HS-5 (cell line): ENCODE measurements around the gene CCDC197.

Experiments used
- DNase-seq: peaks from one replicate; pipeline ENCODE4 v3.0.0-alpha.2; 2012; ENCODE audit warnings: low read depth

Gene CCDC197

DNA sequence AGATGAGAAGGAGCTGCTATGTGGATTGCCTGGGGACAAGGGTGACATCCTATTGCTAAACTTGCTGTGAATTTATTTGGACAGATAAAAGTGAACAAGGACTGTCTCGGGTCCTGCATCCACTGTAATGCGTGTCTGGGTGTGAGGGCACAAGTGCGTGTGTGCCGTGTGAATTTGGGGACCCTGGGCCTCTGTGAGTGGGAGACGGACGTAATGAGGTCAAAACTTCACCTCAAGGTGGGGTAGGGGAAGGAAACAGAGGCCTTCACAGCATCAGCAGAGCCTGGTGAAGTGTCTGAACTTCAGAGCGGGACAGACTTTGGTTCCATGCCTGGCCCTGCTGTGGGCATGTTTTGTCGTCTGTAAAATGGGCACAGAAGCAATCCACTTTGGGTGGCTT, 35.5 kb upstream of the CCDC197 start:
- DNase-seq: no peak

DNA sequence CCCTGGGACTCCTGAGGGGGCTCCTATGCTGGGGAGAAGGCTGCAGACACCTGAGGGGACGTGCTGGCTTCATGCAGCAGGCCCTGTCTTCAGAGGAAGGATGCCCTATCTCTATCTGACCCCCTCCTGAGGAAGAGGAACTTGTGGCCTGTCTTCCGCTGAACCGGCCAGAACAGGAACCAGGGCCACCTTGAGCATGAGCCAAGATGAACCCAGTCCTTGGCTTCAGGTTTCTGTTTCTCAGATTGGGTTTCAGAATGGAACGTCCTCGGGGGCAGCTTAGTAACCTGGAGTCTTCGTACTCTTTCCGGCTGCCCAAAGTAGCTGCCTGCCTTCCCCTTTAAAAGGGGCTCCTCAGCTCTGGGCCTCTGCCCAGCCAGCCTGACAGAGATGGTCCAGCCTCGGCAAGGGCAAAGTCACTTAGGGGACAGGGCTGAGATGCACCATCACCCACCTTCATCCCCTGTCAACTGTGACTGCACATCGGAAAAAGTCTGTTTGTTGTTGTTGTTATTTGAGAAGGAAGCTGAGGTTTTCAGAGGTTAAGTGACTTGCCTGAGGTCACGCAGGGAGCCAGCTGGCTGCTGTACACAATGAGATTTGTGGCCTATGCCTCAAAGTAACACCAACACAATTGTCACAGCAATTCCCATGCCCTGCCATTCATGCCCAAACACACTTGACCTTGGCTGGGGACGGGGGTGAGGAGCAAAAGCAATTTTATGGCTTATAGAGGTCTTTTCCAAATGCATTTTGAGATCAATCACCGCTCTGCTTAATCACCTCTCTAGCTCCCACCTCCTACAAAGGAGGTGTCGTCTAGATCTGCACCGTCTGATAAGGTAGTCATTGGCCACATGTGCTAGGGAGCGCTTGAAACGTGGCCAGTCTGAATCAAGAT, 34.1 kb upstream of the CCDC197 start:
- no peak for DNase-seq

DNA sequence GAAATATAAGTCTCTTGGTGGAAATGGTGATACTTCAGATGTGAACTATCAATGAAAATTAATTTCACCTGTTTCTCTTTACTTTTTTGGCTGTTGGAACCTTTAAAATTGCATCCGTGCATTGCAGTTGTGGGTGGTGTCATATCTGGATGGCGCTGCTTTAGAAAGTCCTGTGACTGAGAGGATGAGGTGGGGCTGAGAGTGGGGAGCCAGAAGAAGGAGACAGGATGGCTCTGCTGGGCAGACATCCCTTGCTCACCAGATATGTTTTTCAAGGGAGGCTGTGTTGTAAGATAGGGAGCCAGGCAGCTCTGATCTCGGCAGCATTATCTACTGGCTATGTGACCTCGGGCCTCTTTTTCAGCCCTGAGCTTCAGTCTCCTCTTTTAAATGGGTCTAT, 33.4 kb upstream of the CCDC197 start:
- DNase-seq: no peak

DNA sequence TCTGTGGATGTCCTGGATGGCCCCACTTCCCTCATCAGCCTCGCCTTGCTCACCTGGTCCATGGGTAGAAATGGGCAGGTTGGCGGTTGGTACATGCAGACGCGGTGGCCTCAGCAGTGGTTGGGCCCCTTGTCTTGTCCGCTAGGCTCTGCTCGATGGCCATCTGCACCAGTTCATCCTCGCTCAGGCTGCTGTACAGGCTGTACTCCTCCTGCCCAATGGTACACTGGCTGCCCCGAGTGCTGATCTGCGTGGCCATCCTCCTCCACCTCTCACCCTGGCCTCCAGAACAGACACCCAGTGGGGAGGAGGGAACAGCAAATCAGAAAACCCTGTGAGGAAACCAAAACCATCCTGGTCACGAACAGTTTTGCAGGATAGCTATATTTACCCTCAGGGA, 32.8 kb upstream of the CCDC197 start:
- DNase-seq: no peak

DNA sequence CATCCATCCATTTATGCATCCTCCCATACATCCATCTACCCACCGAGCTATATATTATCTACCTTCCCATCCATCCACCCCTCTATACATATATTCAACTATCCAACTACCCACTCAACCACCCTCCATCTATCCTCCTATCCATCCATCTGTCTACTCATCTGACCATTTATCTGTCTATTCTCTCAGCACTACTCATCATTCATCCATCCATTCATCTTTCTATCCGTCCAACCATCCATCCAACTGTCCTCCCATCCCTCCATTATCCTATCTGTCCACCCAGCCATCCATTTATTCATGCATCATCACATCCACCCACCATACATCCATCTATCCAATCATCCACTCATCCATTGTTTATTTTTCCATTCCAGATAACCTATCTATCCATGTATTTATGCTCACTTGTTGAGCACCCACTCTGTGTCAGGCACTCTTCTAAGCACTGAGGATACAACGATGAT, 32.2 kb upstream of the CCDC197 start:
- no peak for DNase-seq

DNA sequence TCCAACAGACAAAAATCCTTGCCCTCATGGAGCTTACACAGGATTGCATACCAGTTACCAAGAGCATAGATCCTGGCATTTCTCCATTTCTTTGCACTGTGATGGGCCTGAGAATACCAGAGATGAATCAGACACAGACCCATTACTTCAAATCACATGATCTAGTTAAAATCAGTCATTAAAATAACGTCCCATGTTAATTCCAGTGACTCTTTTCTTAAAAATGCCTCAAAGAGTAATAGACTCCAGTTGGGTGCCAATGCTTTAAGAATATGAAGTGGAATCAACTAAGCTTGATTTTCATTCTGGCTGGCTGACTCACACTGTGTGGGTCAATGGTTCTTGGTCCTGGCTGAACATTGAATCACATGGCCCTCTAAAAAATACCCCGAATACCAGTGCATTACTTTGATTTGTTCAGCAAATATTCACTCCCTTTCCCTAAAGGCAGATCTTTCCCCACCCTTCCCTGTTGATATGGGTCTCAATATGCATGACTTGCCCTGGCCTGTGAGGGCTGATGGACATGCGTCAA, 31.7 kb upstream of the CCDC197 start:
- peak; percentile 90 for DNase-seq

DNA sequence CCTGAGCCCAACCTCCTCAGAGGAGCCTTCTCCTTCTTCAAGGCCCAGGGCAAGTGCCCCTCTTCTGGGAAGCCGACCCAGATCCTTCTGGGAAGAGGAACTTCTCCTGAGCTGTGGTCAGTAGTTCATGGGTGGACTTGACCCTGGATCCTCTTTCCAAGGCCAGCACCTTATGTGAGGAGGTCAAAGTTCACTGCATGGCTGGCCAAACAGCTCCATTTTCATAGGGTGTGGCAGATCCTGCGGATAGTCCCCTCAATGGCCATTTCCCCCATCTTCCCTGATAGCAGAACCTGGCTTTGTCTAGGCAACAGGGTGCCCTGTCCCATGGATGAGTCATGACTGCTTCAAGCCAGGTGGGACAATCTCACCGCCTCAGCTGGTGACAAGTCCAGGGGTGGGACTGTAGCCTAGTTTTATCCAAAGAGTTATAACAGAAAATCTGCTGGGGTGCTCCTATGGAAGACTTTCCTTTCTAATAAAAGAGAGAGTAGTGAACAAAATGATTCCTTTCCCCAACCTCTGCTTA, 31.1 kb upstream of the CCDC197 start:
- no peak for DNase-seq

DNA sequence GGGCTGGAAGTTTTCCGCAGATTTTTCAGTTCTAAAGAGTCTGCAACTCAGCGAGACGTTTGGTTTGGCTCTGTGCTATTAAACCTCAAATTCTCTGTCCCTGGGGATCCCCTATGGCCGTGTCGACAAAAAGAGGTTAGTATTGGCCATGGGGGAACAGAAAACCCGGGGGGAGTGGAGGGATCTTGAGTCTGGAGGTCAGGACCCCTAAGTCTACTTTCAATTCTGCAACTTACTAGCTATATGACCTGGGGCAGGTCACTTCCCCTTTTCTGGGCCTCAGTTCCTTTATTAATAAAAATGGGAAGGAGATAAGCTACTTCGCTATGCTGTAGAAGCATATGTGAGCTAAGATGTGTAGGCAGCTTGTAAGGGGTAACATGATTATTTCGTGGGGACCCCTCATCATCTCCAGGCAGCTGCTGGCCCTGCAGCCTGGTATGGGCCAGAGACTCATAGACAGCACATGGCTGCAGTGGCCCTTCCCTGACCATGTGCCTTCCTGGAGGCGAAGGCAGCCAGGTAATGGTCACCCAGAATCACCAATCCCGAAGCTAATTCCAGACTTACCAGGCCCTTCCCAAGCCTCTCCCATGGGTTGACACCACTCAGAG, 29.4 kb upstream of the CCDC197 start:
- DNase-seq: no peak

DNA sequence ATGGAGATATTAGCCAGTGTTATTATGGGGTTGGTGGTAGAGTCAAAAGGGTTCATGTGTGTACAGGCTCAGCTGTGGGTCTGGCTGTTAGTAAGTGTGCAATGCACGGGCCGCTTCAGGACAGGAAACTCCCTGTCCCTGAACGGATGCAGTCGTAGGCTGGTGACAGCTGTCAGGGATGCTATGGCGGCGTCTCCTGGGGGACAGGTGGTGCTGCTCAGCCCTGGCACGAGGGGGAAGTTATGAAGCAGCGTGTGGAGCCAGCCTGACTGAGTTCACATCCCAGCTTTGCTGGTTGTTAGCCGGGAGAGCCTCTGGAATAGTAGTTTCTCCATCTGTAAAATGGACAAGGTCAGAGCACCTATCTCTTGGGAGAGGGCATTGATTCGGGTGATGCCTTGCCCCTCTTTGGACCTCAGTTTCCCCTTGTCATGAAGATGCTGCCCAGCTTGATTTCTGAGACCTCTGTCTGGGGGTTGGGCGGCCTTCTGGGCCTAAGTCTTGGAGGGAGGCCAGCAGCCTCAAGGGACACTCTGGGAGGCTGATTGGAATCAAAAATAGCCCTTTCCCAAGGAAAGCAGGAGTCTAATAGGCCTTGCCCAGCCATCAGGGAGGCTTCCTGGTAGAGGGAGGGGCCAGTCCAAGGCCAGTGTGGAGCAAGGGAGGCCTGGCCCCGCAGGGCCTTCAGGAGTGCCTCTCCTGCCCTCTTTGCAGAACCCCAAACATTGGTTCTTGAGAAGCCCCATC, 27.8 kb upstream of the CCDC197 start:
- no peak for DNase-seq

DNA sequence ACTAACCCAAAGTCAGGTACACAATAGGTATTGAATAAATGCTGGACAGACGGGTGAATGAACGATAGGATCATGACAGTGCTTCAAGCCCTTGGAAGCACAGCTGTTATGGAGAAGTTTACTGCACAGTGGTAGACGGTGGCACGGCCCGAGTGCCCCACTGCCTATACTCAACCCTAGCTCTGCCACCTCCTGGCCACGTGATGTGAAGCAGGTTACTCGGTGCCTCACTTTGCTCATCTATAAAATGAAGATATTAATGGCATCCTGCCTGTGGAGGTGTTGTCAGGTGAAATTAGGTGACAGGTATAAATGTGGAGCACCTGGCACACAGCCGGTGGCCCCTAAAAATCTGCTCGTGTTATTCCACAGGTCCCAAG, 26.5 kb upstream of the CCDC197 start:
- no peak for DNase-seq

DNA sequence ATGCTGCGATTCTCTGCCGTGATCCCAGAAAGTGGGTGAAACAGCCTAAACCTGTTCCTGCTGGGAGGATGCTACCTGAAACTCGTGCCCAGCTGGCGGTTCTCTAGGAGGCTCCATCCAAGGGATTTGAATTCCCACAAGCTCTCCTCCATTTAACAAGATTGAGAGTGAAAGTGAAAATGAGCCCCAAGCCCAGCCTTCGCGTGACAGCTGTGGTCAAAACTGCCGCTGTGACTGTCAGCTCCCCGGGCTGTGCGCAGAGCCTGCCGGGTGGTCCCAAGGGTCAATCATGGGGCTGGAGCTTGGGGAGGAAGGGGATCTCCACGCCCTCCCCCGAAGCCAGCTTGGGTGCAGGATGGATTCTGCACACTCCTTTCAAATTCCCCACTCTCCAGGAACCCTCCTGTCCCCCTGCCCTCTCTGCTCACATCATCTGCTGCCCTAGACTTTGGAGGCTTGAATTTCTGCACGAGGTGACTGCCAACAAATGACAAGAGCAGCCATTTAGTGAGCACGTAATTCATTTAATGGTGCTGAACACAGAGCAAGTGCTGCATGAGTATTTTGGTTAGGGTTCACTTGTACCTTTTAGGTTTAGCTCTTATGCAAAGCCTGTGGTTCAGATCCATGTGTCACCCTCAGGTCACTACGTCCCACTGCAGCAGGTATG, 26.0 kb upstream of the CCDC197 start:
- DNase-seq: no peak

DNA sequence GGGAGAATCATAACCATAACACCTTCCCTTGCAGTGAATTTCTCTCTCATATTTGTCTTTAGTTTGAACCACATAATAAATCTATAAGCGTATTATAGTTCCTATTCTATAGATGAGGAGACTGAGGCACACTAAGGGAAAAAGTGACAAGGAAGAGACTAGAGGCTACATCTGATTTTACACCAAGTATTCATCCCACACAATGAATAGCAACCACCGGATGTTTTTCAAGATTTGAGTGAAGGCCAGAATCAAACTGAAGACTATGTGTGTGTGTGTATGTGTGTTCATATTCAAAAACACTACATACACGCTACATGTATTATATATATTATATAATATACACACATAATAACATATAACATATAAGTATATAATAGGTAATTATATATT, 25.5 kb upstream of the CCDC197 start:
- no peak for DNase-seq

DNA sequence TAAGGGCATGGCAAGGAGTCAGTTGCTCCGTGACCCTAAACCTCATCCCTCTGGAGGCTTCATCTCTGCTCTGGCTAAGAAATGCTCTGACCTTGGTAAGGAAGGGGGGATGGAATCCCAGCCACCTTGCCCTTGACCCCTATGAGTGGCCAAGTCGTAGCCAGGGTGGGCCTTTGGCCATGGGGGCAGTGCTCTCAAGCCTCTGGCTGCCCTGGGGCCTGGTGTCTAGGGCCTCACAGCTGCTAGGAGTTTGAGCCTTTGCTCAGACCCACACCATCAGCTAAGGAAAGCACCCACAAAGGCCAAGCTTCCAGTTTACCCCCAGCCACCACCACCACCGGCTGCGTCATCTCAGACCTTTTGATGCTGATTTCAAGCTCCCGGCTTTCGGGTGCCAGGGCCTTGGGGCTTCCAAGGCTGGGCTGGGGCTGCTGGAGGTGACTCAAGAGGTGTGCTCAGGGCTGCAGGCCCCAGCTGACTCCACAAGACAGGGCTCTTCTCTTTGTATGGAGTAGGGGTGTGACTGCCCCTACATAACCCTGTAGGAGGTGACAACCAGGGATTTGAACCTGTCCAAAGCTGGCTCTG, 24.4 kb upstream of the CCDC197 start:
- no peak for DNase-seq

DNA sequence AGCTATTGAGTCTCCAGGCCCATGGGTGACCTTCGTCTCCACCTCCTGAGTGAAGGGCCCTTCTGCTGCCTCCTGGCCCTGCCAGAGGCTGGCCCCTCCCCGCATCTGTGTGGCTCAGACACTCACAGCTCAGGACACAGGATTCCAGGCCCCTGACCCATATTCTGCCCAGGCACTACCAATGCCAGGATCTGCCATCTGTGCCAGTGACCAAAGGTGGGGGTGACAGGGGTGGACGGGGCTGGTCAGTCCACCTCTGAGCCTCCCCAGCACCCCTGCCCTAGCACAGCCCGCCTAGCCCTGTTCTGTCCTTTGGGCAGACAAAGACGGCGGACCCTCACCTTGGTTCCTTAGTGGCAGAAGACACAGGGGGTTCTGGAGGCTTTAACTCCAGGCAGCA, 23.5 kb upstream of the CCDC197 start:
- no peak for DNase-seq

DNA sequence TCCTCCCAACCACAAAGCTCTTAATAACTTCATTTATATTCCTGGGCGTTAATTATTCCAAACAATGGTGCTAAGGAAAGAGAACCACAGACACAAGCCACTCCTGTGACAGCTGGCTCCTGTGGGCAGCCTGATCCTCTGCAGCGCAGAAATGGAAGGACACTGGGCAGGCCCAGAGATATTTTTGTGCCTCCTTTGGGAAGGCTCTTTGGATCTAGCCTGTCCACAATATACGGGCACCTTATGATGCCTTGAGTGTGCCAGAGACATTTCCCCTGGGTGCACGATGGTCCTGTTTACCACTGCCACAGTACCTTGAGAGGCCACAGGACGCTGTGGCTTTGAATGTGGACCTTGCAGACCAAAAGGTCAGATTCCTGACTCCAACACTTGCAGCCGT, 22.8 kb upstream of the CCDC197 start:
- DNase-seq: no peak

DNA sequence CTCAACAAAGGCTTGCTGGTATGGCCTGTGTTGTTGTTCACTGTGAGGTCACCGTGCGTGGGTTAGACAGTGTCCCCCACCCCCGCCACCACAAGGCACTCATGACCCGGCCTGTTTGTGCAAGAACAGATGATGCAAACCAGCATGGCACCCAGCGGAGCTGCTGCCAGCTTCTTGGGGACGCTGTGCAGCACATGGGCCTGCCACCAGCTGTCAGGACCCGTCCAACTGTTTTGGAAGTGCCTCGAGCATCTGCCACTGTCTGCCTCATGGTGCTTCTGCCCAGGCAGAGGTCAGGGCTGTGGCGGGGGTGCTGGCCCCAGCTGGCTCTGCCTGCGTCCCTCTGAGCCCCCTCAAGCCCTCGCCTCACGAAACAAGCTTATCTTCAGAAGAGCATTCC, 22.3 kb upstream of the CCDC197 start:
- DNase-seq: no peak

DNA sequence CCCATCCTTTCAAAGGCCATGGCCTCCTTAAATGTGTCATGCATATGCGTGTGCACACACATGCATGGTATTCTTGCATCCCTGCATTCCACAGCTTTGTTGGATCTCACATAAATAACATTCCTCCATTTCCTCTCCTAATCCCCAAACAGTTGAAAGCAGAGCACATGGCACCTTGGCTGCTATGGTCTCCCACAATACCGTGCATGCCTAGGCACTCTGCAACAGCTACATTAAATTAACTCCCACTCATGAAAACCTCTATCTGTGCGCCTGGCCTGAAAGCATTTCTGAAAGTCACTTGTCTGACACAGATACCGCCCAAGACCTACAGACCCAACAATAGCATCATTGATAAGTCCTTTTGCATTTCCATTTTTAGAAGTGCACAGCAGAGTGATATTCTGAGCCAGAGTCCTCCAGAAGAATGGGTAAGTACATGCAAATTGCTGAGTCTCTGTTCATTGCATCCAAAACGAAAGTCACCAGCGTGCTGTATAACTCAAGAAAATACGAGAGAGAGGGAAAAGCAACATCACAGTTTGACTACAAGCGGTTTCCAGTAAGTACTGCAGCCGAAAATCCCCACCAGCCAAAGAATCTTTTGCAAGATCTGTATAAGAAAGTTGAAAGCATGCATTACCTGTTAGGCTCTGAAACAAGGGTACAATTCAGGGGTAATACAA, 21.2 kb upstream of the CCDC197 start:
- DNase-seq: no peak

DNA sequence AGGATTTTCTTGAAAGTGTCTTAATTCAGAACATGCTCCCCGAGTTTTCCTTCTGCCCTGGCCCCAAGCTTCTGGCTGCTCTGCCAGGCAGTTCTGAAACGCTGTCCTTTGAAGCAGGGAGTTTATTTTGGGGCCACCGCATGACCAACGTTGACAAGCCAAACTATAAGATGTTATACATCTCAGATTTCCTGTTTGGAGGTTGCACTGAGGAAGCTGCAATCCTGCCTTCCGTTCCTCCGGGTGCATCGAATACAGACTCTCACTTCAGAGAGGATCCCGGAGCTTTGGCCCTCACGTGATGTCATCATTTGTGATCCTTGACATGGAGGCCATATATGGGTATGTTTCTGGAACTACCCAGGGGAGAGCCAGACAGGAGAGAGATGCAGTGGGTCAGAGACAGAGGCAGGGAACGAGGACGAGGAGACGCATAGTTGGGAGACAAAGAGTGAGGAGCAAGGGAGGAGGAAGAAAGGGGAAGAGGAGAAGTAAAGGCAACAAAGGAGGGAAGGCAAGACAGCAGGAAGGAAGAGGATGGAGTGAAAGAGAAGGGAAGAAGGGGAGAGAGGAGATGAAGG, 20.5 kb upstream of the CCDC197 start, which contains the start of gene ASB2:
ASB2 (minus strand) TSS at position 94 of the 581 bp plus-strand sequence. CDS start 12,031 bp downstream, outside the sequence.
- DNase-seq: no peak

DNA sequence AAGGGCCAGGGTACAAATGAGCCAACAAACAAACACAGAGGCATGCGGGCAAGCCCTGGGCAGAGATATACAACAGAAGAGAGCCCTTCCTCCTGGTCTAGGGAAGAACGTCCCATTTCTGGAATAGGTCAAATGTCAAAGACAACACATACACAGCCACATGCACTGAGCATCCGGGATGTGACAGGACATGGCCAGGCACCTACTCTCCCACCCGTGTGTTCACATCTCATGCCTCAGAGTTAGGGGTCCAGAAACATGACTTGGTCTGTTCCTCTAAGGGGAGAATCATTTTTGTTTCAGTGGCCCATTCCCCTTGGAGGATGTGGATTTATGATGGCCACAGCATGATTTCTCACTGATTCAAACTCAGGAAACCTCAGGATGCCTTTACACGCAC, 19.9 kb upstream of the CCDC197 start:
- no peak for DNase-seq
